Stimulated activated CD8-positive, alpha-beta memory T cell treated with anti-CD3 and anti-CD28 coated beads, Interleukin-15, amount 100 ng/mL, for 24 hours (primary cell): ENCODE measurements around the gene DOCK11.
"Not testable (repeated sequence)": the region's sequence is repeated elsewhere in the genome, so short reads cannot be mapped to it uniquely, and the experiment has no call there.

Source experiments
- DNase-seq: peaks from one replicate; pipeline ENCODE4 v3.0.0-alpha.2; 2020; ENCODE audit warnings: low read depth

Gene DOCK11

DNA sequence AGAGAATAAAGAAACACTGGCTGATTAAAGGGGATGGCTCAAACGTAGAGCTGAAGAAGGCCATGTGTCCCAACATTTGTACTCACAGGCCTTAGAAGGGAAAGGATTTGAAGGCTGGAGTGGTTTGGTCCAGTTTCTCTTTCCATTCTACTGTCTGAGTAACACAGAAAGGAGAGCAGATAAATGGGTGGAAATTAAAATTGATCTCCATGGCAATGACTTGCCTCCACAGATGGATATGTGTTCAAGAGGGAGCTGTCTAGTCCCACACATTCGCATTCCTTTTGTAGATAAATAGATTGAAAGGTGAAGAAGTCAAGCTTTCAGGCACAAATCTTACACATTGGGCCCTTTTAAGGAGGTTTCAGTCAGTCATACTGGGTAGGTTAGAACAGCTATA lies 74.6 kb downstream of the DOCK11 start:
- no peak for DNase-seq

- no peak for DNase-seq
These were observed 76.2 kb downstream of the DOCK11 start for GRCh38 chrX:118571836-118572235.

GRCh38 chrX:118574666-118575065 lies 79.1 kb downstream of the DOCK11 start:
- DNase-seq = no peak

GRCh38 chrX:118577041-118577440 lies 81.4 kb downstream of the DOCK11 start:
- no peak for DNase-seq

GRCh38 chrX:118579417-118579816 lies 83.8 kb downstream of the DOCK11 start:
- no peak for DNase-seq

- not testable (repeated sequence) for DNase-seq
These were observed 87.3 kb downstream of the DOCK11 start for GRCh38 chrX:118582926-118583325.

GRCh38 chrX:118583781-118584180 lies 88.2 kb downstream of the DOCK11 start:
- DNase-seq = no peak

DNA sequence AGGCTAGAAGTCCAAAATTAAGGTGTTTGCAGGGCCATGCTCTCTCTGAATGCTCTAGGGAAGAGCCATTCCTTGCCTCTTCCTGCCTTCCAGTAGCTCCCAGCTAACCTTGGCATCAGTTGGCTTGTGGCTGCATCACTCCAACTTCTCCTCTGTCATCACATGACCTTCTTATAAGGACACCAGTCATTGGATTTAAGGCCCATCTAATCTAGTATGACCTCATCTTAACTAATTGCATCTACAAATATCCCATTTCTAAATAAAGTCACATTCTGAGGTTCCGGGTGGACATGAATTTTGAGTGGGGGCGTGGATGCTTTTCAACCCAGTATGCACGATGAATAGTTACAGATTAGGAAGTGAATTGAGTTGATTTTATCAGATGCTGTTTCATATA lies 89.7 kb downstream of the DOCK11 start:
- no peak for DNase-seq

- DNase-seq = not testable (repeated sequence)
These were observed 90.6 kb downstream of the DOCK11 start for GRCh38 chrX:118586206-118586605.

GRCh38 chrX:118588715-118589114 lies 93.1 kb downstream of the DOCK11 start:
- DNase-seq = no peak

GRCh38 chrX:118589227-118589626 lies 93.6 kb downstream of the DOCK11 start:
- no peak for DNase-seq

DNA sequence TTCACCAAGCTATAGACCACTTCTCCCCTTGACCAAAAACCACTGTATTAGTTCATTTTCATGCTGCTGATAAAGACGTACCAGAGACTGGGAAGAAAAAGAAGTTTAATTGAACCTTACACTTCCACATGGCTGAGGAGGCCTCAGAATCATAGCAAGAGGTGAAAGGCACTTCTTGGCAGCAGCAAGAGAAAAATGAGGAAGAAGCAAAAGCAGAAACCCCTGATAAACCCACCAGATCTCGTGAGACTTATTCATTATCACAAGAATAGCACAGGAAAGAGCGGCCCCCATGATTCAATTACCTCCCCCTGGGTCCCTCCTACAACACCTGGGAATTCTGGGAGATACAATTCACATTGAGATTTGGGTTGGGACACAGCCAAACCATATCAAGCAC lies 97.8 kb downstream of the DOCK11 start:
- no peak for DNase-seq

DNA sequence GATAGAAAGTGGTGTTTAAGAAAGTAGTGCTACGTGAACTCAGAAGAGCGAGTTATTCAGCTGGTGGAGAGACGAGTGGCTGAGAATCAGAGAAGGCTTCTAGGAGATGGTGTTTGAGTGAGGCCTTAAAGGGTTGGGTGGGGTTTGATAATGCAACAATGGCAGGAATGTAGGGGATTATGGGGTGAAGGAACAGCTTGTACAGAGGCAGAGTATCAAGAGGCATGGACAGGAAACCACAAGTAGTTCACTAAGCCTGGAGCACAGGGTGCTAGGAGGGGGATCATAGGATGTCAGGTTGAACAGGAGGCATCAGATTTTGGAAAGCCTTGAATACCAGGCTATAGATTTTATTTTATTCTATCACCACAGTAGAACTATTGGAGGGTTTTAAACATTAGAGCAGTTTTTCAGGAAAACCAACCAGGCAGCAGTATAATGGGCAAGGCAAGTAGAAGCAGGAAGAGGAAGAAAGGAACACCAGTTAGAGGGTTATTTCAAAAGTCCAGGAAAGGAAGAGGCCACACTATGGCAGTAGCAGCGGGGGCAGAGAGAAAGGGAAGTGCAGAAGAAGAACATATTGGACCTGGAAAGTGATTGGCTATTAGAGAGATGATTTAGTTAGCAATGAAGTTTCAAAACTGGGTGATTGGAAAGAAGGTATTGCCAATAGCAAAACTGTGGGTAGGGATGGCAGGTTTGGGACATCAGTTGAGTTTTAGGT lies 99.2 kb downstream of the DOCK11 start:
- DNase-seq = no peak

- no peak for DNase-seq
These were observed 100.0 kb downstream of the DOCK11 start for GRCh38 chrX:118595501-118596042.

DNA sequence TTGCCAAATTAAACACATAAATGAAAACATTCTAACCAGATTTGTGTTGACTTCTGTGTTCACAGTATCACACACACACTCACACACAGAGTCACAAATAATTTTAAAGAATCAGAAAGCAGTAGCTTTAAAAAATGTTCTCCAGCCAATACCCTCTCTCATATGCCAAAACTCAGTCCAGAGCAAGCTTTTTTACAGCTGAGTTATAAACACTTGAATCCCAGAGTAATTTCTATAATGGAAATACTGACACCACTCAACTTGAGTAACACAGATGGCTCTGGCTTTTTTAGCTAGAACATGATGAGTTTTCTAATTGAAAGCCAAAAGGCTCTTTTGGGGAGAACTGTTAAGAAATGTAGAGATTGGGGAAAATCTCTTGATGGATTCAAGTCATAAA lies 100.8 kb downstream of the DOCK11 start:
- DNase-seq = no peak

DNA sequence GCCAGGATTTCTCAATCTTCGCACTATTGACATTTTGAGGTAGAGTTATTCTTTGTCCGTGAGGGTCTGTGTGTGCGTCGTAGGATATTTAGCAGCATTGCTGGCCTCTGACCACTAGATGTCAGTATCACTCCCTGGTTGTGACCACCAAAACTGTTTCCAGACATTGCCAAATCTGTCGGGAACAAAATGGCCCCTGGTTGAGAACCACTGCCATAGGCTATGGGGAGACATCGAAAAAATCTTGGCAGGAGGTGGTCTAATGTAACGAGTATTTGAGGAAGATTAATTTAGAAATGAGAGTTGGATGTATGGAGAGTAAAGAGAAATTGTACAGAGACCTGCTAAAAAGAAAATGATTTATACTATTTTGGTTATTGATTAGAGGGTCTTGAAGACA lies 108.4 kb downstream of the DOCK11 start:
- DNase-seq = peak; percentile 0

DNA sequence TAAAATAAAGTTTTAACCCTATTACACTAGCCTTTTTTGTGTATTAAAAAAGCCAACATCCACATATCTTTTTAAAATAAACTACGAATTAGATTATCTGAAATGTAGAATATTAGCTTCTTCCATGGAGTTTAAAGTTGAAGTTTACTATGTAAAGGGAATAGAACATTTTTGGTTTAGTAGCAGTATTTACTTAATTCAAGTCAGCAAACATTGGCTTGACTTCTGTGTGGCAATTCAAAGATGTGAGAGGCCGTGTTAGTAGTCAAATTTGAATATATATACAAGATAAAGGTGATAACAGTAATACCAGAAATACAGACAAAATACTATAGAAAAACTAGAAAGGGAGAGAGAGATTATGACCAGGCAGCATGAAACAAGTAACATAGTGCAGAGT lies 116.7 kb downstream of the DOCK11 start:
- DNase-seq = no peak

DNA sequence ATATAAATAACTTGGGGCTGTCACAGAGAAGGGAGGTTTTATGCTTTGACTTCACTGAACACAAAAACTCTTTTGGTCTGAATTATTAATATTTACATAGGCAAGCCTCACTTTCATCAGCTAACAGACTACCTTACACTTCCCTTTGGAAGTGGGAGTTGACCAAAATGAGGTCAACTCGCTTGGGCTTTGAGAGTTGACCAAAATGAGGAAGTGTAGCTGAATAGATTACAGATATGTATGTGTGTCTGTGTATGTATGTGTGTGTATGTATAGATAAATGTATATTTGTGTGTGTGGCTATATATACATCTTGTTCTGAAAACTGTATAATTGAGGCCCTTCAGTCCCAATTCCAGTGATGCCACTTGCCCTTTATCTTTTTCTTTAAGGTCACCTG lies 118.5 kb downstream of the DOCK11 start:
- no peak for DNase-seq

DNA sequence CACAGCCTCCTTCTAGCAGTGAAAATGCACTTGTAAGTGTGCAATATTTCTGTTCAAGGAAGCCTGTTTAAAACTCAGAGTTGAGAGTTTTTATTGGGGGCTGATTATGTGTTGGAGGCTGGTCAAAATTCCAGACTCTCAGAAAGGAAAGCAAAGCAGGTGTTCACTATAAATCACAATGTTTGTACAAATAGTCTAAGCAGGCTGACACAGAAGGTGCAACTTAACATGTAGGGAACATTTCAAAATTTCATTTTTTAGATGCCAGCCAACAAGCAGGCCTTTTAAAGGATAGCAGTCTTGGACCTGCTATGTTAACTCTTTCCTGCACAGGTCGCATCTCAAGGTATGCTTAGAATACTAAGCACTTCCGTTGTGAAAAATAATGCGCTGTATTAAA lies 119.5 kb downstream of the DOCK11 start:
- no peak for DNase-seq

DNA sequence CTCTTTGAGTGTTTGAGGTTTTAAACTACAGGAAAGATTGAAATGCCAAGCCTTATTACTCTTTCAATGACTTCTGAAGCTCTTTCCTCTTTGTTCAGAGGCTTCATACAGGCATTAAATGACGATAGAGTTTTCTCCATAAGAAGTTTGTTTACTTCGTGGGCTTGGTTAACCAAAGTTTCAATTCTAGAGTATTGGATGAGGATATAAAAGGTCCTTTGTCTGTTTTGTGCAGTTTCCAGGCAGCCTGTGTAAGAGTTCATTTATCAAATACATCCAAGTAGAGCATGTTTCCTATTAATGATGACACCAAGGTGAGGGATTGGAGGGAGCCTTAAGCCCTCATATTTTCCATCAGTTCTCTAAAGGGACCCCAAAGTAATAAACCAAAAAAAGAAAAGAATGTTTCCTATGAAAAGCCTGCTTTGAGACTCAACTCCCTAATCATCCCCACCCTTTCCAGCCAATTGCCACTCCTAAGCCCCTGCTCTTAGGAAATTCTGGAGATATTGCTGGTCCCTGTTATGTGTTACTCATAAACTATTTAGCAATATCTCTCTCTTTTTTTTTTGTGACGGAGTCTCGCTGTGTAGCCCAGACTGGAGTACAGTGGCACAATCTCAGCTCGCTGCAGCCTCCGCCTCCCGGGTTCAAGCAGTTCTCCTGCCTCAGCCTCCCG lies 125.6 kb downstream of the DOCK11 start:
- no peak for DNase-seq

- DNase-seq = no peak
These were observed 127.4 kb downstream of the DOCK11 start for GRCh38 chrX:118623062-118623461.

GRCh38 chrX:118626346-118626745 lies 130.7 kb downstream of the DOCK11 start:
- DNase-seq = no peak

GRCh38 chrX:118627084-118627758 lies 131.6 kb downstream of the DOCK11 start:
- no peak for DNase-seq
